Stimulated activated CD8-positive, alpha-beta memory T cell treated with anti-CD3 and anti-CD28 coated beads, Interleukin-7, amount 100 ng/mL, for 24 hours (primary cell): ENCODE results near the gene ATP9A.
A peak's percentile ranks its signal among the peaks of the same experiment; 100 is the strongest.
"Not testable (repeated sequence)": the region's sequence is repeated elsewhere in the genome, so short reads cannot be mapped to it uniquely, and the experiment has no call there.

ENCODE experiments used
- DNase-seq: peaks from one replicate; pipeline ENCODE4 v3.0.0-alpha.2; 2020; ENCODE audit warnings: low read depth

The ATP9A gene

DNA sequence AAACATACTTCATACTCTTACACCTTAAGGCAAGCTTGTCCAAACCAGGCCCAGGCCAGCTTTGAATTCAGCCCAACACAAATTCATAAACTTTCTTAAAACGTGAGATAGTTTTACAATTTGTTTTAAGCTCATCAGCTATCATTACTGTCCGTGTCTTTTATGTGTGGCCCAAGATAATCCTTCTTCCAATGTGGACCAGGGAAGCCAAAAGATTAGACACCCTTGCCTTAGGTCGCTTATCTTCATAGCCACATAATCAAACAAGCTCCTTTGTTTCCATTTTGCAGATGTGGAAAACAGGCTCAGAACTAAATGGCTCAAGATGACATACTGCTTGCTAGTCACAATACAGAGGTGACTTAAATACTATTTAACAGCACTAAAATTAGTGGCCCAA lies 28.1 kb upstream of the ATP9A start:
- DNase-seq = no peak

DNA sequence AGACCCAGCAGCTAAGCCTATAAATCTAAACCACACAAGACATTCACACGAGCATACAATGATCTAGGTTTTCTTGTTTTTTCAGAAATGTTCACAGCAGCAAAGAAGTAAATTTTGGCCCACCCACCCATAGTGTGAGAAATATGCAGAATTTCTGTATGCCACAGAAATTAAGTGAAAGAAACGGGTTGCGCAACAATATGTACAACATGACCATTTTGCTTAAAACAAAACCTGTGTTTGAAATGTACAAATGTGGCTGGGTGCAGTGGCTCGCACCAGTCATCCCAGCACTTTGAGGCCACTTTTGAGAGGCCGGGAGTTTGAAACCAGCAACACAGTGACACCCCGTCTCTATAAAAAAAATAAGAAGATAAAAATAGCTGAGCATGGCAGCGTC lies 24.8 kb upstream of the ATP9A start:
- no peak for DNase-seq

- DNase-seq = no peak
Measured at GRCh38 chr20:51791626-51792025, 23.4 kb upstream of the ATP9A start.

DNA sequence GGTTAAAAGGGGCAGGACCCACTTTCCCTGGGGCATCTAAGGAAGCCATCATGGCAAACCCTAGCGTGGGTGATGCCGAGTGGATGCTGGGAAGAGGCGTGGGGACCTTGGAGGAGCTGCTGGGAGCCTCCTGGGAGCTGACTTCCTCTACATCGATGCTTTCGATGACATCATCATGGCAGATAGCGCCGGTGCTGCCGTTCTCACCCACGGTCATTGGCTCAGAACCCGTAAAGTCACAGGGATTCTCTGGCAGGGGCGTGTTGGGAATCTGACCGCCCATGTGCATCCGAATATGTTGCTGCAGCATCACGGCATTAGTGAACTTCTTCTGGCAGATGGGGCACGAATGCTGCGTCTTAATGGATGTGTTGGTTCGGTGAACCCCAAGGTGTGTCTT lies 22.1 kb upstream of the ATP9A start:
- DNase-seq = no peak

DNA sequence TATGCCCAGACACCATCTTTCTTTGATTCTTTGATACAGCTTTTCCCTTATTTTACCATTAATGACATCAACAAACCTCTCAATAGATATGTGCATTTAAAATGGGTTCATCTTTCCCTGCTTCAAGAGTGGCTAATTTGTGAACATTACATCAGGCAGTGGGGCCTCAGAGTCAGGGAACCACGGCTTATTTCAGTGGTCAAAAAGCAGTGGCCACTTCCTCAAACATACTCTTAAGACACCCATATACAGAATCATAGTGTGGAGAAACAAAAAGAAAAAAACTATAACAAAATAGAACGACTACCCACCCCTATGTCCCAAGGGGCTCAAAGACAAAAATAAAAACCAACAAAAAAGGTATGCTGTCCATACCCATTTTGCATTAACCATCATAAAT lies 21.2 kb upstream of the ATP9A start:
- DNase-seq = no peak

DNA sequence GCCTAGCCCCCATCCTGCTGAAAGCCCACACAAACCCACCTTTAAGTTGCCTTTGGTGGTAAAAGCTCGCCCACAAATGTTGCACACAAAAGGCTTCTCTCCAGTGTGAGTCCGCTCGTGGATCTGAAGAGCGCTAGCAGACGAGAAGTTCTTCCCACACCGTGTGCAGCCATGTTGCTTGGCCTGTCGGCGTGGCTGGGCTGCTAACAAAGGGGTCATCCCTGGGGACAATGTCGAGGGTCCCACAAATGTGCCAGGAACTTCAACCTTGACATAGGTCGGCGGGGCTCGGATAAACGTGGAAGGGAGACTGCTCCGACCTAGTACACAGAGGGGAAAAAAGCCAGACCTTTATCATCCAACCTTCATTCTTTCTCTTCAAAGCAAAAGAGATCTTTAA lies 20.6 kb upstream of the ATP9A start:
- no peak for DNase-seq

DNA sequence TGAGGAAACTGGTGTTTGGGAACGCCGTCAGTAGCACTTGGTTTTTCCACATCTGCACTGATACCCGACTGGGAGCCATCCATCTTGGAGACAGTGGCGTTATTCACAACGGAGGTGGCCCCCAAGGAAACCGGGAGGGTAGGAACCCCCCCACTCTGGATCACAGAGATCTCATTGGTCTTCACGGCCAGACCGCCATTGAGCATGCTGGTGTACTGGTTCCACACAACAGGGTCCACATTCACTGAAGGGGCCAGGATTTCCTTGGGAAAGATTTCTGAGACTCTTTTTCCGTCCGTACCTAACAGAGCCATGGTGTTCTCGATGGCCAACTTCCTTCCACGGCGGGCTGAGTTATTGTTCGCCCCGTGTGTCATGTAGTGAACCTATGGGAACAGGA lies 16.1 kb upstream of the ATP9A start:
- DNase-seq = no peak

GRCh38 chr20:51778229-51778759 lies 10.1 kb upstream of the ATP9A start:
- DNase-seq = not testable (repeated sequence)

DNA sequence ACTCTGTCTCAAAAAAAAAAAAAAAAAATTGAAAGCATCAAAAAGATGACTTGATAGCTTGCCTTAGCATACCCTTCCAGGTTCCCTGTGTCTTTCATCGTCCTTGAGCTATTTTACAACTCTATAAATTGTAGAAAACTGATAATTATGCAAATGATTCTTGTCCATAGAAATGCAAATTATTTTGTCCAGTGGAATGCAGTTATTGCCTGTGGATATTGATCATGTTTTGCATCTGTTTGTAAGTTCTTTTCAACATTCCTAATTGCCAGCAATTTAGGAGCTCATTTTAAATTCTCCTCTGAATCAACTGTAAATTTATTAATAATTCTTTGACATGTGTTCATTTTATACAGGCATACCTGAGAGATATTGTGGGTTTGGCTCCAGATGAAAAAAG lies 7.1 kb upstream of the ATP9A start:
- no peak for DNase-seq

- no peak for DNase-seq
Measured at GRCh38 chr20:51772236-51772635, 4.0 kb upstream of the ATP9A start.

DNA sequence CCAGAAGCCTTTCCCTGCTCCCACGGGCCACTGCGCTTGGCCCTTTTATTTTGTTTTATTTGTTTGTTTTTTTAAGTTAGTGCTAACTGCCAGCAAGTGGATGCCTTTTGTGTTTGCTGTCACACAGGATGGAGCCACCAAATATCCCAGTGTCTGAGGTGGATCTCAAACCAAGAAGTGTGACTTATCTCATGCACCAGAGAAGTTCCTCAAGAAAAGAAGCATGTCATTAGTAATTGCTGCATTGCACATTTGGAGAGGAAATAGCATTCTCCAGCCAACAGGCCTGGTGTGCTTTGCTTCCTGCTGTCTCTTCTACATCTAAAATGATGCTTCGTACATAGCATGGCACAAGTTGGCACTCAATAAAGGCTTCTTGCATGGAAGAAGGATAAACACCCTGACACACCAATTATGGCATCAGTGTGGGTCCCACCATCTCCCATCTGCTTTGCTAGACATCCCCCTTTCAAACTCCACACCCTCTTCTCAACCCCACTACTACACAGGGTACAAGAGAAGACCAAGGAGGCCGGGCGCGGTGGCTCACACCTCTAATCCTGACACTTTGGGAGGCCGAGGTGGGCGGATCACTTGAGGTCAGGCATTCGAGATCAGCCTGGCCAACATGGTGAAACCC lies 1.9 kb upstream of the ATP9A start:
- DNase-seq = no peak

- DNase-seq = no peak
Measured at GRCh38 chr20:51768759-51769517, 748 bp upstream of the ATP9A start.

- peak; percentile 2 for DNase-seq
Measured at GRCh38 chr20:51766994-51767866, 960 bp downstream of the ATP9A start.

- not testable (repeated sequence) for DNase-seq
Measured at GRCh38 chr20:51765381-51765780, 2.8 kb downstream of the ATP9A start.

GRCh38 chr20:51763965-51764602 lies 4.1 kb downstream of the ATP9A start:
- no peak for DNase-seq

GRCh38 chr20:51760905-51761546 lies 7.2 kb downstream of the ATP9A start:
- DNase-seq = no peak

DNA sequence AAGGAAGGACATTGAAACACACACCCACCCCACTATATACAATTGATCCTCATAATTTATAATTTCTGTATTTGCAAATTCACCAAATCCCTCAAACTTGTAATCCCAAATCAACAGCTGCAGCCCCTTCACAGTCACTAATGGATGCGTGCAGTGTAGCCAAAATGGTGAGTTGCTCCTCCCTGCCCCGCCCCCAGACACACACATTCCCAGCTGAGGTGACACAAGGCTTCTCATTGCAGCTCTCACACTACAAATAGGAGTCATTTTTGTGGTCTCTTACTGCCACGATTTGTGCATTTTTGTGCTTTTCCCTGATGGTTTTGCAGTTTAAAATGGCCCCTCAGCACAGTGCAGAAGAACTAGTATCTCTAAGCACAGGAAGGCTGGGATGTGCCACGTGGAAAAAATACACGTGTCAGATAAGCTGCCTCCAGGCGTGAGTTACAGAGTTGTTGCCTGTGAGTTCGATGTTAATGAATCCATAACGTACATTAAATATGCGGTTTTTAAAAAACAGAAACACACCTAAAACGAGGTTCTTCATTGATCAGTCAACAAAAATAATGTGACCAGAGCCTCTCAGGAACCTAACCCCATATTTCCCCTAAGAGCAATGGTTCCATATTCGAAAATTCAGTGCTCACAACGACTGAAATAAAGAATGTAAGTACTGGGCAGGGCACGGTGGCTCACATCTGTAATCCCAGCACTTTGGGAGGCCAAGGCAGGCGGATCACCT lies 8.2 kb downstream of the ATP9A start:
- no peak for DNase-seq

DNA sequence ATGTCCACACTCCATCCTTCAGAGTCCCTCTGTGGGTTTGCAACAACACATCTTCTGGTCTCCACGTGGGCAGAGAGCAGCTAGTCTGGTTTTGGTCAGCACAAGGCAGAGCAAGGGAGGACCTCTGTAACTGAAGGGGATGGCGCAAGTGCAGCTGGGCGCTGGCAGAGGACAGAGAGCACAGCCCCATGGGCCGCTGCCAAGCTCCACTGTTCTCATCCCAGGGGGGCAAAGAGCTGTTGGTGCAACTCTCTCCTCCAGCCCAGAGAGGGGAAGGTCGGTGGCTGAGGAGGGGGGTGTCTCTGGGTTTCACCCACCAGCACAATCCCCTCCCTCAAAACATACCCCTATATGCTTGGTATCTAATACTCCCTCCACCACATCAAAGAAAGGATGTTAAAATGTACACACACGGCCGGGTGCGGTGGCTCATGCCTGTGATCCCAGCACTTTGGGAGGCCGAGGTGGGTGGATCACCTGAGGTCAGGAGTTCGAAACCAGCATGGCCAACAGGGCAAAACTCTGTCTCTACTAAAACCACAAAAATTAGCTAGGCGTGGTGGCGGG lies 9.1 kb downstream of the ATP9A start:
- no peak for DNase-seq

- DNase-seq = no peak
Measured at GRCh38 chr20:51757226-51757625, 11.0 kb downstream of the ATP9A start.

DNA sequence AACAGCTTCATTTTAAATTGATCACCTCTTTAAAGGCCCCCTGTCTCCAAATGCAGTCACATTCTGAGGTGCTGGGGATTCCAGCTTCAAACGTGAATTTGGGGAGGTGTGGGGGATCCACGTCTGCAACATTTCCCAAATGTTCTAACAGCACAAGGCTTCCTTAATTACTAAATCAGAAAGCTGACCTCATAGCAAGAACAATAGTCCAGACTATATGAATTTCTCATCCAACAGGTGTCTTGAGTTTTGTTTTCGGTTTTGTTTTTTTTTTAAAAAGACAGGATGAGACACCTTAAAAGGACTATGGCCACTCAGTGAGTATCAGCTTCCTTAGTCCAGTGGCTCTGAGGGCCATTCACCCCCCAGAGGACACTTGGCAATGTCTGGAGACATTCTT lies 11.5 kb downstream of the ATP9A start:
- no peak for DNase-seq

GRCh38 chr20:51753220-51753619 lies 15.0 kb downstream of the ATP9A start:
- DNase-seq = not testable (repeated sequence)
